Central memory CD8-positive, alpha-beta T cell (primary cell): ENCODE measurements around the gene IRS2.

ENCODE experiments used
- ATAC-seq: fragments of 150-1000 bp; cut with Tn5 transposase; replicated peaks from 2 replicates; pipeline ENCODE4 v1.10.0; 2022; ENCODE audit warnings: mild to moderate bottlenecking, moderate FRiP score, moderate number of reproducible peaks; ENCODE audit not compliant: poor library complexity, severe bottlenecking; ENCODE audit errors: extremely low read depth
- DNase-seq, 2 donors: peaks; one replicate each; pipeline ENCODE4 v3.0.0; 2021; ENCODE audit warnings: low spot score in 2 of 2
- H3K27ac Mint-ChIP-seq: one replicate; pipeline ENCODE4 v1.8.0; 2022; ENCODE audit warnings: low read depth, mild to moderate bottlenecking, moderate library complexity, mixed read lengths
- H3K27me3 Mint-ChIP-seq: one replicate; pipeline ENCODE4 v1.8.0; 2022; ENCODE audit warnings: mixed read lengths
- H3K36me3 Mint-ChIP-seq: one replicate; pipeline ENCODE4 v1.8.0; 2022; ENCODE audit warnings: mild to moderate bottlenecking, moderate library complexity, mixed read lengths; ENCODE audit not compliant: insufficient read depth
- H3K4me1 Mint-ChIP-seq: one replicate; pipeline ENCODE4 v1.8.0; 2022; ENCODE audit warnings: mixed read lengths
- H3K4me3 Mint-ChIP-seq: one replicate; pipeline ENCODE4 v1.8.0; 2022; ENCODE audit warnings: mild to moderate bottlenecking, moderate library complexity, mixed read lengths
- H3K9me3 Mint-ChIP-seq: one replicate; pipeline ENCODE4 v1.8.0; 2022; ENCODE audit warnings: mixed read lengths

The IRS2 gene

GRCh38 chr13:109712124-109712722 lies 74.2 kb downstream of the IRS2 start:
- DNase-seq, result no peak
- ATAC-seq, result no peak
- Mint-ChIP-seq H3K27me3 (no peaks in the 10 kb centered on the region), H3K27ac (no peak overlapping the region), H3K9me3 (peaks cover 5% of the 10 kb centered on the region), H3K4me3 (no peak overlapping the region), H3K4me1 (no peaks in the 10 kb centered on the region), H3K36me3 (no peaks in the 10 kb centered on the region)

GRCh38 chr13:109707742-109708617 lies 78.4 kb downstream of the IRS2 start:
- ATAC-seq (no peak), DNase-seq (no peak)
- peaks cover 16% of the 10 kb centered on the region for H3K27me3 Mint-ChIP-seq
- no peaks in the 10 kb centered on the region for H3K36me3 Mint-ChIP-seq
- no peaks in the 10 kb centered on the region for H3K4me1 Mint-ChIP-seq
- no peak overlapping the region for H3K4me3 Mint-ChIP-seq
- no peak overlapping the region for H3K27ac Mint-ChIP-seq
- H3K9me3 Mint-ChIP-seq, result peaks cover 5% of the 10 kb centered on the region

DNA sequence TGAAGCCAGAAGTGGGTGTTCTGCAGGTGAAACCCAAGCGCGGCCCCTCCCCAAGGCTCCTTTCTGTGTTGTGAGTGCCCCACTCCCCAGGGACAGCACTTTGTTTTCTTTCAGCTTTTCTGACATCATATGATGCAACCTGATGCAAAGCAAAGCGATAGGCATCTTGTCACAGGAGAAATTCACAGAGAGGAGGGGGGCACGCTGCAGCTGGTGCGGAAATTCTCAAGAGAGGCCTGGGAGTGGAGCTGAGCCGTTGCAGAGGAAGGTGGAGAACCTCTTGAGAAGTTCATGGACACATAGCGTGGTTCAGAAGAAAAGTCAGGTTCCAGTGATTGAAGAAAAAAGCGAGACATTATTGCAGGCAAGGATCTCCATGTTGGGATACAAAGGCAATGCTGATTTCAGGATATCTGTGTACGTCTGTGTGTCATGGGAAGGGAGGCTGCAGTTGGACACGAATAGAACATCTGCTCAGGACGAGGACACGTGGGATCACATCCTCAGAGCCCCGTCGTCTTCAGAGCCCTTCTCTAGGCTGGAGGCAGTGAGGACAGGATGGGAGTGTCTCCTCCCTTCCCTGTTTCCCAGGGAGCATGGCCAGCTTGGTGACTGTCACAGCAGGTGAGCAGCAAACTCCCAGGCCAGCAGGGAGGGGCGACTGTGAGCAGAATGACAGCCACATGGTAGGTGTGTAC lies 79.2 kb downstream of the IRS2 start:
- Mint-ChIP-seq H3K4me1 (no peaks in the 10 kb centered on the region), H3K4me3 (no peak overlapping the region), H3K9me3 (peaks cover 5% of the 10 kb centered on the region), H3K27ac (no peak overlapping the region), H3K36me3 (no peaks in the 10 kb centered on the region), H3K27me3 (peaks cover 16% of the 10 kb centered on the region)
- ATAC-seq (no peak), DNase-seq (no peak)

DNA sequence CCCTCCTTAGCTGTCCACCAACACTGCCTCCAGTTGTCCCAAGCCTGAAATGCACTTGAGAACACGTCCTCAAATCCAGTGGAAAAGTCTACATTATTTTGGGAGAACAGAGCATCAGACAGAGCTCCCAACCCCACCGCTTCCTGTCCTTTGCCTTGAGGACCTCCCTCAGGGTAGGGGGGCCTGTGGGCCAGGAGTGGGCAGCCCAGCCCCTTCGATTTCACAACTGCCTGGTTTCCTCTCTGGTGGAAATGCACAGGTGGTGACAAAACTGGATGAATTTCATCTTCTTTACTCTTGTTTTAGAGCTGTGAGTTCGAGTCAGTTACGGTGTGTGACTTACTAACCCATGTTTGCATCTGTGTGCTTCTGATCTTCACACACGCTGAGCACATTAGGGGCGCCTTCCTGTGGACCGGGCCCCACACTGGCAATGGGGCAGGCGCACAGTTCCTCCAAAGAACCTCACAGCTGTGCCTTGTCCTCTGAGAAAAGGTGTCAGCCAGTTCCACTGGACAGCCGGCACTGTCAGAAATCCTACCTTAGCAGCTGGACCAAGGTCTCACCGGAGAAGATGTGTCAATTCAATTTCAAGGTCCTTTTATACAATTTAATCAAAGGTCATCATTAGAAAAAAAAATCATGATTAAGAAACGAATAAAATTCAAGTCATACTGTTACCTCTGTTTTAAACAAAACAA lies 80.2 kb downstream of the IRS2 start:
- Mint-ChIP-seq H3K36me3 (peaks cover 2% of the 10 kb centered on the region), H3K4me3 (no peak overlapping the region), H3K27me3 (peaks cover 16% of the 10 kb centered on the region), H3K4me1 (no peaks in the 10 kb centered on the region), H3K9me3 (peaks cover 5% of the 10 kb centered on the region), H3K27ac (no peak overlapping the region)
- ATAC-seq (no peak), DNase-seq (no peak)

DNA sequence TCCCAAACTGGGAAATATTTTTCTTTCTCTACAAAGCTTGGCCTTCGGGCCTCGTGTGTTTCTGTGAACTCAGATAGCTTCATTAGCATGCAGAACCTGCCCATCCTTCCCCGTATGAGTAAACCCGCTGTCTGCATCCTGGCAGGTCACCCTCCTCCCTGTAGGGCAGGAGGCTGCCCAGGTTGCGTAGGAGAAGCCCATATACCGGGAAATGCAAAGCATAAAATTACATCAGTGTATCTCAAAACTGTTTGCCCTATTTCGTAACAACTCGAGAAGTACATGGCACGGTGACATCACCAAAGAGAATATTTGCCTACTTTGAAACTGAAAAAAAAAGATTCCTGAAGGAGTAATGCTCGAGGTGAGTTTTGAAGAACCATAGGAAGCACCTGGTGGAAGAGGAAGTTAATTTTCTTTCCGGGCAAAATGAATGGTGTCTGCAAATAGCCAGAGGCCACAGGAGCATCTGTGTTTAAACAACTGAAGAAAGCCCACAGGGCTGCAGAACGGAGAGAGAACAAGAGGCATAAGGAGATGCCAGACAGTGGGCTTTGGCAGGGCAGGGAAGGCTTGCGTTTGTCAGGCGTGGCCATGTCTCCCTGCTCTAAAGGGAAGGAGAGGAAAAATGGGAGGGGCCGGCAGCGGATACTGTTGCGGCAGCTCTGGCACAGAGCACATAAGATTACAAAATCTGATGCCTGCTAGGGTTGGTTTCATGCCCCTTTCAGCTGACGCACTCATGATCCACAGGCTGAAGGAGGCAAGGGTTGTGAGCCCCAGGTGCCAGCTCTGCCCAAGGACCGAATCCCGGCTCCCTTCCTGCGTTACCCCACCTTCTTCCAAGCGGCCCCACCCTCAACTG lies 81.4 kb downstream of the IRS2 start:
- Mint-ChIP-seq H3K36me3 (peaks cover 2% of the 10 kb centered on the region), H3K9me3 (peaks cover 5% of the 10 kb centered on the region), H3K27ac (no peak overlapping the region), H3K4me1 (no peaks in the 10 kb centered on the region), H3K27me3 (peaks cover 16% of the 10 kb centered on the region), H3K4me3 (no peak overlapping the region)
- DNase-seq (no peak), ATAC-seq (no peak)

DNA sequence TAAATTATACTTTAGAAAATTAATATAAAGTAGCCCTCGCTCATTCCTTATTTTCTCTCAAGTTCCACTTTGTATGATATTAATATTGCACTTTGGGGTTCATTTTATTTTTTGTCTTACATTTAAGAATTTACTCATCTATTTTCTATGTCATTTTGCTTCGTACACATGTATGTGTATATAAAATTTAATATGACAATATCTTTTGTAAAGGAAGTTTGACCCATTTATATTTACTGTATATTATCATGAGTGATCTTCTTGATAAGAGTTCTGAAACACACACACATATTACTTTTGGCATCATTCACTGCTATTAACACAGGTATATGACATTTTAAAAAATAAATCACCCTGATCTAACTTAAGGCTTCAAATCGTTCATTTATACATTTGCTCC lies 83.1 kb downstream of the IRS2 start:
- no peaks in the 10 kb centered on the region for H3K4me1 Mint-ChIP-seq
- peaks cover 2% of the 10 kb centered on the region for H3K36me3 Mint-ChIP-seq
- DNase-seq (no peak), ATAC-seq (no peak)
- H3K9me3 Mint-ChIP-seq, result no peaks in the 10 kb centered on the region
- no peak overlapping the region for H3K4me3 Mint-ChIP-seq
- H3K27me3 Mint-ChIP-seq, result peaks cover 16% of the 10 kb centered on the region
- H3K27ac Mint-ChIP-seq, result no peak overlapping the region
